Measurements from ENCODE around the gene TRPM5. TPM values are rescaled to one million over a fixed set of nuclear protein-coding genes. Genes with fewer than 3 reads are reported as not detected.

TRPM5 gene
- total RNA-seq, 4 donors from 2014 or later = not detected

- TF ChIP-seq CTCF (IDR thresholded peaks at IDR 0.05) = no peak
- no peak for TF ChIP-seq POLR2A (IDR thresholded peaks at IDR 0.05)
- peak in 1 of 2 donors; percentile 64 for DNase-seq (ENCODE audit: low spot score in 2 of 2)
- H3K4me3 ChIP-seq (ENCODE audit: low read depth, poor library complexity, severe bottlenecking) = no peak overlapping the region
- 73 to 81% methylated on average over 8 to 9 of the region's 9 CpGs for WGBS, 2 donors
- intact Hi-C loops (cut with DNase I; ENCODE audit: low total_unique reads) = no loop called here
These were observed 21.9 kb upstream of the TRPM5 start for GRCh38 chr11:2466069-2466801.

GRCh38 chr11:2465202-2466068, 21.1 kb upstream of the TRPM5 start:
- no peak for TF ChIP-seq POLR2A (IDR thresholded peaks at IDR 0.05)
- intact Hi-C loops (cut with DNase I; ENCODE audit: low total_unique reads) = no loop called here
- H3K4me3 ChIP-seq (ENCODE audit: low read depth, poor library complexity, severe bottlenecking) = no peak overlapping the region
- WGBS, 2 donors = 83 to 92% methylated on average over 12 to 14 of the region's 20 CpGs
- DNase-seq (ENCODE audit: low spot score in 2 of 2) = peak in 1 of 2 donors; percentile 74

DNA sequence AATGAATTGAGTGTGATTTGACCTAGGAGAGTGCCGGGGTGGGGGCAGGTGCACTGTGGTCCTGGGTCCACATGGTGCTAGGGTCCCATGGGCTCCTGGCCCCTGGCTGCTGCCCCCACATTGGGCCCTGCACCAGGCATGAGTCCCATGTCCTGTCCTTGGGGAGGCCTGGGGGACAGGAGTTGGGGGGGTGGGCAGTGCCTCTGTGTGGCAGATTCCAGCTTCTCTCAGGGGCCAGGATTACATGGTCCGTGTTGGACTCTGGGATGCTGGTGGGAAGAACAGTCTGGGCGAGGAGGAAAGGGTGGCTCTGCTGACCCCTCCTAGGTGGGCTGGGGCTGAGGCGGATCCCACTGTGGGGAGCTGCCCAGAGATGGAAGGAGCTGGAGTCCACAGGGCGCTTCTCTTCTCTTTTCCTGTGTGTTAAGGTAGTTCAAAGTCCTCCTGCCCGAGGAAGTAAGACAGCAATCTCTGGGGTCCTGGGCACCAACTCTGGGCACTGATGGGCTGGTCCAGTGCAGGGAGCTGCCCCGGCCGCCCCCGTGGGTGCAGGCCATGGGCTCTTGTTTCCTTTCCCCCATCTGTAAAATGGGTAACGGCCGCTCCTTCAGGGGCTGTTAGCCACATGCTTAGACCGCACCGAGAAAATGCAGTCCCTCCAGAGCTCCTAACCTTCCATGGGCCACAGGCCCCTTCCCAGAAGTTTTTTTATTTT, 20.3 kb upstream of the TRPM5 start:
- 87 to 92% methylated on average over 13 of the region's 13 CpGs for WGBS, 2 donors
- TF ChIP-seq CTCF (IDR thresholded peaks at IDR 0.05) (no peak), POLR2A (IDR thresholded peaks at IDR 0.05) (no peak)
- H3K4me3 ChIP-seq (ENCODE audit: low read depth, poor library complexity, severe bottlenecking) = no peak overlapping the region
- peak in 1 of 2 donors; percentile 78 for DNase-seq (ENCODE audit: low spot score in 2 of 2)
- intact Hi-C loops (cut with DNase I; ENCODE audit: low total_unique reads) = no loop called here

- 67 to 87% methylated on average over 18 to 26 of the region's 26 CpGs for WGBS, 2 donors
- no peak overlapping the region for H3K4me3 ChIP-seq (ENCODE audit: low read depth, poor library complexity, severe bottlenecking)
- intact Hi-C loops (cut with DNase I; ENCODE audit: low total_unique reads) = no loop called here
These were observed 19.5 kb upstream of the TRPM5 start for GRCh38 chr11:2463766-2464277.

DNA sequence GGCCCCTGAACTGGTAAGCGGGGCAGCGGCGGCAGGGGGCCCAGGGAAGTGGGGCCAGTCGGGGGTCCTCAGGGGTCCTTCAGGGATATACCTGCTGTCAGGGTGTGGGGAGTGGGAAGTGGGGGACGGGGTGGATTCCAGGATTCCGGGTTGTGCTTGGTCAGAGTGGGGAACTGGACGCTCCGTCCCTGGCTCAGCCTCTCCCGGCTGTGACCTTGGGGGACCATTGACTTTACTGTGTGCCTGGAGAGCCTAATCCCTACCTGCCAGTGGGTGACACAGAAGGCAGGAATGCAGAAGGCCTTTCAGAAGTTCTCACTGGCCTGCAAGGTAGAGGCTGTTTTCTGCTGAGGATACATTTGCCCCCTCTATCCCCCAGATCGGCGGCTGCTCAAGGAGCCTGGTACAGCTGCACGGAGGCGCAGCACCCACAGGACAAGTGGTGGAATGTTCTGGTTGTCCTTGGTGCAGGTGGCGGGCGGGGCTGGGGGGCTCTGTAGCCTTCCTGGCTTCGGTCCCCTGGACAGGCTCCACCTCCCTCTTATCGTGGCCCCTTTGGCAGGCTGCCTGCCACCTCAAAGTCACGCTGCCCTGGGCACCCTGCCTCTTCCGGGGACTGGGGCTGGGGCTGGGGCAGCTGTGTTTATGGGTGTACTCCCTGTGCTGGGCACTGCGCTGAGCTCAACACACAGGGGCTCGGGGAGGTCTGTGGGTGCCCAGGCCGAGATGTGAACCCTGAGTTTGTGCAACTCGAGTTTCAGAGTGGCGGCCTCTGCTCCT, 18.9 kb upstream of the TRPM5 start:
- 72 to 74% methylated on average over 14 to 24 of the region's 24 CpGs for WGBS, 2 donors
- peak in 1 of 2 donors; percentile 54 for DNase-seq (ENCODE audit: low spot score in 2 of 2)
- H3K4me3 ChIP-seq (ENCODE audit: low read depth, poor library complexity, severe bottlenecking) = no peak overlapping the region
- no peak for TF ChIP-seq POLR2A (IDR thresholded peaks at IDR 0.05)
- TF ChIP-seq CTCF (IDR thresholded peaks at IDR 0.05) = no peak
- intact Hi-C loops (cut with DNase I; ENCODE audit: low total_unique reads) = no loop called here

More at GRCh38 chr11:2463766-2464277, 19.5 kb upstream of the TRPM5 start:
- DNase-seq (ENCODE audit: low spot score in 2 of 2) = peak in 1 of 2 donors; percentile 86
- no peak for TF ChIP-seq CTCF (IDR thresholded peaks at IDR 0.05)
- TF ChIP-seq POLR2A (IDR thresholded peaks at IDR 0.05) = no peak
